IPS DF 4.7 (cell line): ENCODE data around the gene ZBTB20.

Experiments
- DNase-seq: peaks from one replicate; pipeline ENCODE4 v3.0.0-alpha.2; 2013; ENCODE audit warnings: low spot score; ENCODE audit errors: extremely low read depth

The ZBTB20 gene

GRCh38 chr3:114874522-114874971, 272.5 kb downstream of the ZBTB20 start:
- no peak for DNase-seq

- DNase-seq, result no peak
Observed at GRCh38 chr3:114873591-114873990, 273.5 kb downstream of the ZBTB20 start.

GRCh38 chr3:114872588-114872987, 274.5 kb downstream of the ZBTB20 start:
- no peak for DNase-seq

DNA sequence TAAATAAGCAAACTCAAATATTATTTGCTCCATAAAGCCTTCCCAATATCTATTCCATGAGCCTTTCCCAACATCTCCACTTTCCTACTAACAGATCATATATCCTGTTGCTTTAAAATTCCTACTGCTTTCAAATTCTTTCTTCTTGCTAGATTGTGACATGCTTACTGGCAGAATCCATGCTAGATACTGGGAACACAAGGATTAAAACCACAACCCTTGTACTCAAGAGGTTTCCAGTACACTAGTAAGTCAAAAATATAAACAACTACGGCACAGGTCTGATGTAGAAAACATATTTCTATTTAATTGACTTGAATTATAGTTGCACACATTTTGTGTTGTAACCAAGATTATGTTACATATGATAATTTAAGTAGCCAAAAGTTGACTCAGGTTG, 275.0 kb downstream of the ZBTB20 start:
- no peak for DNase-seq

GRCh38 chr3:114867835-114868503, 279.1 kb downstream of the ZBTB20 start:
- DNase-seq, result no peak

DNA sequence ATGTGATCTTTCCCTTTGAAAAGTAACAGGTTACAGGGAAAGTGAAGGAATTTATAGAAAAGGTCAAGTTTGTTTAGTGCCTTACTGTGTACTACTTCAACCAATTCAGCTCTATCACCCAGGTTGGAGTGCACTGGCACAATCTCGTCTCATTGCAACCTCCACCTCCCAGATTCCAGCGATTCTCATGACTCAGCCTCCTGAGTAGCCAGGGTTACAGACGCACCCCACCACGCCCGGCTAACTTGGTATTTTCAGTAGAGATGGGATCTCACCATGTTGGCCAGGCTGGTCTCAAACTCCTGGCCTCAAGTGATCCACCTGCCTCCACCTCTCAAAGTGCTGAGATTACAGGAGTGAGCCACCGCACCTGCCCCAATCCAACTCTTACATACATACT, 279.7 kb downstream of the ZBTB20 start:
- no peak for DNase-seq

- no peak for DNase-seq
Observed at GRCh38 chr3:114866430-114866829, 280.7 kb downstream of the ZBTB20 start.

GRCh38 chr3:114864970-114865369, 282.1 kb downstream of the ZBTB20 start:
- DNase-seq, result no peak

DNA sequence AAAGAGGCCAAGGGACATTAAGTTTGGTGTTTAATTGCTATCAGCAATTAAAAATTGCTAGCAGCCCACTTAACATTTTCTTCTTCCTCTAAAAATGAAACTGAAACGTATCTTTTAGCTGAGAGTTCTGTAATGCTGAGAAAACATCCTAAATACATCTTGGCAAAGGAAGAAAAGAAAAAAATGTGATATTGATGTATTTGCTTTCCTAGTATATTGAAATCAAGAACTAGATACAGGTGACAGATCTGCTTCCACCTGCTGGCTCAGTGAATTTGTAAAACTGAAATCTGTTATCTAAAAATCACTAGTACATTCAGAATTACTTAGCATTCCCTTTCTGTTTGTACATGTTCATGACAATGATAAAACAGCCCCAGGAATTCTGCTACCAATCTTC, 283.2 kb downstream of the ZBTB20 start:
- no peak for DNase-seq

DNA sequence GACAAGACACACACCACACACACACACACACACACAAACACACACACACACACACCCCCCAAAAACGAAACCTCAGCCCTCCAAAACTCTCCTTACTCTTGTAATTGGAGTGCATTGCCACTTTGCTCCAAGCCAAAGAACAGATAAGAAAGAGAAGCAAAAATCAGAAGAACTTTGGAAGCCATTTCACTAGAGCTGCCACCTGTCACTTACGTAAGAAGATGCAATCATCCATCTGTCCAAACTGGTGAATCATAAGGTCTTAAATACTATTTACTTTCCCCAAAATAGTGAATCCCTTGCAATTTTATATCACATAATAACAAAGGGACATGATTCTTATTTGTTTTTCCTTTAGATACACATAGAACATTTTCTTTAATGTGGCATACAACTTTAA, 285.4 kb downstream of the ZBTB20 start:
- no peak for DNase-seq

- DNase-seq, result no peak
Observed at GRCh38 chr3:114860531-114860930, 286.6 kb downstream of the ZBTB20 start.

GRCh38 chr3:114858329-114858728, 288.8 kb downstream of the ZBTB20 start:
- DNase-seq, result no peak

- no peak for DNase-seq
Observed at GRCh38 chr3:114857299-114857701, 289.8 kb downstream of the ZBTB20 start.

DNA sequence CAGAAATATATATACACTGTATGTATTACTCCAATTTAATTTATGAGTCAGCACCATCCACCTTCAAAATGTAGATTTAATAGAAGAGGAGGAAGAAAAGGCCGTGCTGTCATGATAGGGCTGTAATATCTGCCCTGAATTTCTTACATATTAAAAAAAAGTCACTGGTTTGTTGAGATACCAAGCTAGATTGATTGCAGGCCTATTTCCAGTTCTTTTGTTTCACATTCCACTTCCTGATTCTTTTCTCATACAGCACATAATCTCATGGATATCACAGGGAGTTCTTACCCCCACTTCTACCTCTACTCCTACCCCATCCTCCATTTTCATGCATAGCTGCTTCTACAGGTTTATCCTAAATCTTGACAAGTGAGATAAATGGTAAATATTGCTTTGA, 290.3 kb downstream of the ZBTB20 start:
- no peak for DNase-seq

DNA sequence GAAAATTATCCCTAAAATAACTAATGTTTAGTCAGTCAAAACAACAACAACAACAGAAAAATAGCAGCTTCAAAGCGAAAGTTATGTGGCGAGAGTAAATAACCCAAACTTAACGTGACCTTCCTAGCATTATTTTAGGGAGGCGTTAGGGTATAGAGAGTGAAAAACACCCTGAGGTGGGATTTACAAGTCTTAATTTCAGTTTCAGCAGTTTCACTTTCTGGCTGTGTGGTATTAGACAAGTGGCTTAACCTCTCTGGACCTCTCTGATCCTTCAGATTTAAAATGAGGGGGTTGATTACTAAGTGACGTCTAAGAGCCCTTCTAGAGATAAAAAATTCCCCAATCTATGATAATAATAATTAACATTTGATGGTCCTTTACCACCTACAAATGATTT, 291.2 kb downstream of the ZBTB20 start:
- no peak for DNase-seq

- no peak for DNase-seq
Observed at GRCh38 chr3:114852966-114853365, 294.1 kb downstream of the ZBTB20 start.

GRCh38 chr3:114850898-114851297, 296.2 kb downstream of the ZBTB20 start:
- DNase-seq, result no peak

DNA sequence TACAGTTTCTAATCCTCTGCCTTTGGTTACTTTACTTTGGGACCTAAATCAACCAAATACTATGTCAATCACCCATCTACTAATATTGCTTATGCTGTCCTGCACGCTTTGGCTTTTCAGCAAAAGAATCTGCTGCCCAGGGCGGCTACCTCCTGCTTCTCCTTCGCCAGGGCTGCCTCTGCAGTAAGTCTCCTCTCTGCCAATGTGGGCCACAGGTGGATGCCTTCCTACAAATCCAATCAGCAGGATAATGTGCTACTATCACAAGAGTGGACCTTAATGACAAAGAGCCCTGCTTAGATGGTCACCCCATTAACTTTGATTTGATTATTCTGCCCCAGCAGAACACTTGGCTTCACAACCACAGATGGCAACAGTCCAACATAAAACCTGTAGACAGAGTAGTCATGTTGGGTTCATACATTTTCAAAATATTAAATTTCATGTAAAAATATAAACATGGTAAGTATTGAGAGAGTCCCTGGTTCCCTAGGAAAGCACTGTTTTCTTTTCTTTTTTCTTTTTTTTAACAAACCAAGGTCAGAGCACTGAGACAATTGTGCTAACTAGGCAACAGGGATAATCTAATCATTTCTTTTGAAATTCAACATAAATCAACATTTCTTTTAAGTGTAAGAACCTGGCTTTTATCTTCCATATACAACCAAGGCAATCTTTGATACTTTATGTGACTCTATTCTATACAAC, 298.3 kb downstream of the ZBTB20 start:
- no peak for DNase-seq

DNA sequence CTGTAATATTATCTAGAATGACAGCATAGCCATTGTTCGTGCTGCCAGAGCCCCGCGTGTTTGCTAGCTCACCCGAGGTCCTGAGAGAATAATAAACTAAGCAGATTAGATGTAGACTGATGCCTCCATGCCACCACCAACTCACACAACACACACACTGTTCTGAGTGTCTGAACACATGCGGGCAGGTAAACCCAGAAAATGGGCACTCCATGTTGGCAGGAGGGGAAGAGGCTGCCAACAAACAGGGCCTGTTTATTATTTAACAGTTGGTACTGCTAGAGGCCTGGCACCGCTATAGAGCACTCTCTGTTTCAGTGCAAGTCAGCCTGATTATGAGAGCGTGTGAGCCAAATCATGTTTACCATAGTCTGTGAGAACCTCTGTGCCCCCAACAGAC, 299.0 kb downstream of the ZBTB20 start:
- DNase-seq, result no peak

GRCh38 chr3:114847564-114847963, 299.5 kb downstream of the ZBTB20 start:
- DNase-seq, result no peak

- no peak for DNase-seq
Observed at GRCh38 chr3:114846779-114847178, 300.3 kb downstream of the ZBTB20 start.

DNA sequence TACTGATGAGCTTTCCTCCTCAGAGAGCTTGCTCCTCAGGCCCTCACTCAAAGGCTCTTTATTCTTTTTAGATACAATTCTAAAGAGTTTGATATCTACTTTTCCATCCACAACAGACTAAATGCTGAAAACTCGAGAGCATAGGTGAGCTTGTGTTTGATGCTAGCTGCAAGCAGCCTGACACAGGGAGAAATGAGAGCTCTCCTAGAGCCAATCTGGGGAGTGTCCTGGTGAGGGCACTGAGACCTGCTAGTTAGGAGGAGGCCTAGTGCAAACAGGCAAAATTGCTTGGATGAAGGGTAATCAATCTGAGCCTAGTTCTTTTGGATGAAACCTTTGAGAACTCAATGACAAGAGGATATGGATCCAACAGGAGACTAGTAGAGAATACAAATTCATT, 300.8 kb downstream of the ZBTB20 start:
- DNase-seq, result no peak

- no peak for DNase-seq
Observed at GRCh38 chr3:114841515-114841914, 305.6 kb downstream of the ZBTB20 start.
